Measurements from ENCODE around the gene FZD10. TPM values are rescaled to one million over a fixed set of nuclear protein-coding genes. Genes with fewer than 3 reads are reported as not detected.

Gene FZD10
- total and polyA plus RNA-seq, 2 of the 8 experiments (the other 6 are each of a cell fraction or from before 2014, with no cell fraction given) = 0.11 to 0.60 TPM

GRCh38 chr12:130151846-130152245, 10.4 kb upstream of the FZD10 start:
- no peak overlapping the region for H3K4ac ChIP-seq (replicated peaks; ENCODE audit: insufficient read length, low read depth, low read length)
- CTCF ChIA-PET (ENCODE audit: partially characterized antibody) = interaction anchor here (0.9 to 1.7 kb wide), 2 partner anchors 104 to 184 kb away, joined by 3 to 5 read pairs; no protein-coding TSS in a partner anchor

More at GRCh38 chr12:130151846-130152245, 10.4 kb upstream of the FZD10 start:
- Histone ChIP-seq H3K79me2 (ENCODE audit: control insufficient read depth in 1 of 2, insufficient read depth in 2 of 2, low read length in 2 of 2) (no peaks in the 10 kb centered on the region), H3K4me1 (replicated peaks in 1 of 4; ENCODE audit: control insufficient read depth in 3 of 4, insufficient read depth in 4 of 4, low read length in 3 of 4) (no peaks in the 10 kb centered on the region), H2AK5ac (ENCODE audit: low read depth, low read length) (no peak overlapping the region), H4K20me1 (replicated peaks in 1 of 2; ENCODE audit: control insufficient read depth in 1 of 2, insufficient read depth in 2 of 2, low read length in 2 of 2) (peaks cover 0 to 2% of the 10 kb centered on the region in 2 experiments), H3K4me2 (ENCODE audit: insufficient read depth in 1 of 2, low read depth in 2 of 2, low read length in 2 of 2) (no peak overlapping the region), H3K18ac (ENCODE audit: extremely low read depth, low read length) (no peak overlapping the region), H3K23ac (ENCODE audit: insufficient read length) (no peak overlapping the region), H3K27me3 (replicated peaks in 1 of 4; ENCODE audit: control insufficient read depth in 3 of 4, extremely low read depth in 1 of 4, insufficient read depth in 3 of 4, low read length in 3 of 4) (peaks cover 17 to 73% (median 47%) of the 10 kb centered on the region in 4 experiments), H4K5ac (ENCODE audit: insufficient read length, low read depth, low read length) (no peak overlapping the region), H3K9me3 (ENCODE audit: insufficient read depth in 2 of 2, low read depth in 1 of 2, low read length in 1 of 2) (no peaks in the 10 kb centered on the region), H2AFZ (ENCODE audit: low read length) (no peak overlapping the region), H3K56ac (replicated peaks; ENCODE audit: insufficient read length, low read depth, low read length) (no peak overlapping the region), H4K8ac (ENCODE audit: extremely low read depth, insufficient read depth, low read length) (no peak overlapping the region), H2BK5ac (ENCODE audit: low read depth, low read length) (no peak overlapping the region), H3K36me3 (ENCODE audit: control insufficient read depth in 2 of 4, insufficient read depth in 4 of 4, low read length in 3 of 4) (no peaks in the 10 kb centered on the region), H2BK12ac (ENCODE audit: low read depth, low read length) (no peak overlapping the region), H2BK120ac (replicated peaks; ENCODE audit: low read depth, low read length) (no peak overlapping the region), H3K27ac (ENCODE audit: low read depth, low read length) (no peak overlapping the region), H3K79me1 (ENCODE audit: low read depth, low read length) (no peaks in the 10 kb centered on the region), H2BK15ac (ENCODE audit: low read length) (no peak overlapping the region), H4K91ac (replicated peaks; ENCODE audit: insufficient read length, low read length) (no peak overlapping the region), H3K14ac (ENCODE audit: insufficient read length) (no peak overlapping the region), H3K9ac (replicated peaks in 1 of 4; ENCODE audit: extremely low read depth in 1 of 4, low read depth in 3 of 4, low read length in 3 of 4) (no peak overlapping the region), H3K23me2 (ENCODE audit: low read depth, low read length) (no peaks in the 10 kb centered on the region), H2BK20ac (ENCODE audit: low read length) (no peak overlapping the region), H3K4me3 (ENCODE audit: extremely low read depth in 1 of 4, insufficient read depth in 2 of 4, low read depth in 3 of 4, low read length in 4 of 4) (no peak overlapping the region)
- FAIRE-seq = no peak
- no peak for DNase-seq (ENCODE audit: low read depth in 1 of 2, low spot score in 2 of 2)
- POLR2A ChIA-PET (ENCODE audit: partially characterized antibody) = interaction anchor here (1.1 kb wide), 1 partner anchor 9 kb away, joined by 3 read pairs; no protein-coding TSS in a partner anchor
- 80% methylated on average over 9 of the region's 9 CpGs; no CpG with 5 or more reads in 1 of the 2 experiments for WGBS, 2 experiments (ENCODE audit: extremely low coverage in 1 of 2, insufficient coverage in 1 of 2, insufficient read length in 1 of 2, insufficient replicate concordance in 2 of 2, low coverage in 1 of 2, low lambda C conversion rate in 2 of 2, missing lambda C conversion rate in 1 of 2)
- no peak for TF ChIP-seq ASH2L (IDR thresholded peaks at IDR 0.05; ENCODE audit: low read length)
- no peak for TF ChIP-seq SIN3A (conservative IDR thresholded peaks at IDR 0.05 in 1 of 2, IDR thresholded peaks at IDR 0.05 in 1 of 2; ENCODE audit: low read depth in 1 of 2, low read length in 2 of 2)
- TF ChIP-seq EZH2 (IDR thresholded peaks at IDR 0.05; ENCODE audit: low read depth, low read length, severe bottlenecking) = no peak
- TF ChIP-seq, protein P1, sequence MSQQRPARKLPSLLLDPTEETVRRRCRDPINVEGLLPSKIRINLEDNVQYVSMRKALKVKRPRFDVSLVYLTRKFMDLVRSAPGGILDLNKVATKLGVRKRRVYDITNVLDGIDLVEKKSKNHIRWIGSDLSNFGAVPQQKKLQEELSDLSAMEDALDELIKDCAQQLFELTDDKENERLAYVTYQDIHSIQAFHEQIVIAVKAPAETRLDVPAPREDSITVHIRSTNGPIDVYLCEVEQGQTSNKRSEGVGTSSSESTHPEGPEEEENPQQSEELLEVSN (IDR thresholded peaks at IDR 0.05) = 0 out of 2 replicates have a peak, but pooled peaks have one; percentile 31
